ENCODE data around the gene AACS. TPM values are rescaled to one million over a fixed set of nuclear protein-coding genes. Genes with fewer than 3 reads are reported as not detected.

Gene AACS
- total and polyA plus RNA-seq, 2 of the 4 experiments (the other 2 are of a cell fraction): 22.0 to 24.9 TPM

GRCh38 chr12:125079648-125080645 lies 14.7 kb downstream of the AACS start (continued):
- no peak for TF ChIP-seq MAZ (IDR thresholded peaks at IDR 0.05; ENCODE audit: borderline replicate concordance, low read depth, low read length)

- Histone ChIP-seq H2AK5ac (ENCODE audit: low read depth, low read length) (no peak overlapping the region), H3K79me1 (ENCODE audit: low read depth in 1 of 2, low read length in 2 of 2) (peaks cover 0 to 5% of the 10 kb centered on the region in 2 experiments; a peak in 2 of 4 replicates), H4K8ac (ENCODE audit: low read depth in 2 of 2, low read length in 2 of 2) (no peak overlapping the region), H4K91ac (ENCODE audit: insufficient read depth, low read depth, low read length) (no peak overlapping the region), H3K4me3 (ENCODE audit: insufficient read depth, low read depth, low read length) (no peak overlapping the region), H2BK15ac (ENCODE audit: low read depth, low read length) (no peak overlapping the region), H2BK120ac (ENCODE audit: low read depth, low read length) (no peak overlapping the region), H3K23ac (ENCODE audit: low read depth, low read length) (no peak overlapping the region), H3K9me1 (ENCODE audit: insufficient read depth, low read length) (peaks cover 7% of the 10 kb centered on the region), H4K20me1 (ENCODE audit: insufficient read depth, low read length) (no peaks in the 10 kb centered on the region; the same call in 1 of the 2 replicates), H3K9me3 (ENCODE audit: control insufficient read depth, insufficient read depth, low read length) (no peaks in the 10 kb centered on the region), H2BK20ac (ENCODE audit: low read depth, low read length) (no peak overlapping the region), H3K56ac (ENCODE audit: extremely low read depth, insufficient read depth, low read length) (no peak overlapping the region), H3K18ac (ENCODE audit: low read depth, low read length) (no peak overlapping the region), H3K4ac (ENCODE audit: low read depth, low read length) (no peak overlapping the region), H3K9ac (ENCODE audit: low read depth, low read length) (no peak overlapping the region), H2AK9ac (replicated peaks; ENCODE audit: low read depth, low read length, poor library complexity) (peak overlapping the region; percentile 55), H3K27ac (ENCODE audit: insufficient read depth, low read length) (no peak overlapping the region), H3K27me3 (ENCODE audit: control insufficient read depth, insufficient read depth, low read length) (no peaks in the 10 kb centered on the region), H2AFZ (replicated peaks; ENCODE audit: low read length, poor library complexity) (no peak overlapping the region), H4K5ac (ENCODE audit: low read depth, low read length) (no peak overlapping the region), H3K4me1 (ENCODE audit: control insufficient read depth, insufficient read depth, low read length) (no peaks in the 10 kb centered on the region), H3K14ac (replicated peaks; ENCODE audit: low read depth, low read length) (no peak overlapping the region), H2BK5ac (ENCODE audit: low read depth, low read length, poor library complexity, severe bottlenecking) (no peak overlapping the region), H3K4me2 (ENCODE audit: low read depth, low read length) (no peak overlapping the region), H3K36me3 (ENCODE audit: control insufficient read depth, insufficient read depth, low read length) (peaks cover 33% of the 10 kb centered on the region)
- no peak for ATAC-seq (ENCODE audit: low read depth)
- dilution Hi-C loops (cut with HindIII; ENCODE audit: low sequenced_read_pairs, unreplicated experiment): no loop called here
- TF ChIP-seq MAZ (IDR thresholded peaks at IDR 0.05; ENCODE audit: borderline replicate concordance, low read depth, low read length) (no peak), POLR2A (IDR thresholded peaks at IDR 0.05; ENCODE audit: low read depth, low read length) (no peak), NFE2L2 (IDR thresholded peaks at IDR 0.05; ENCODE audit: low read depth, low read length) (no peak), MXI1 (IDR thresholded peaks at IDR 0.05; ENCODE audit: borderline replicate concordance, low read depth, low read length) (no peak), ELK1 (IDR thresholded peaks at IDR 0.05; ENCODE audit: borderline replicate concordance, low read depth, low read length) (no peak), CEBPB (IDR thresholded peaks at IDR 0.05; ENCODE audit: low read depth, low read length) (no peak), FOS (IDR thresholded peaks at IDR 0.05; ENCODE audit: low read depth, low read length) (no peak), RCOR1 (IDR thresholded peaks at IDR 0.05; ENCODE audit: insufficient replicate concordance, low read length) (no peak)
- TF ChIP-seq, protein P1, sequence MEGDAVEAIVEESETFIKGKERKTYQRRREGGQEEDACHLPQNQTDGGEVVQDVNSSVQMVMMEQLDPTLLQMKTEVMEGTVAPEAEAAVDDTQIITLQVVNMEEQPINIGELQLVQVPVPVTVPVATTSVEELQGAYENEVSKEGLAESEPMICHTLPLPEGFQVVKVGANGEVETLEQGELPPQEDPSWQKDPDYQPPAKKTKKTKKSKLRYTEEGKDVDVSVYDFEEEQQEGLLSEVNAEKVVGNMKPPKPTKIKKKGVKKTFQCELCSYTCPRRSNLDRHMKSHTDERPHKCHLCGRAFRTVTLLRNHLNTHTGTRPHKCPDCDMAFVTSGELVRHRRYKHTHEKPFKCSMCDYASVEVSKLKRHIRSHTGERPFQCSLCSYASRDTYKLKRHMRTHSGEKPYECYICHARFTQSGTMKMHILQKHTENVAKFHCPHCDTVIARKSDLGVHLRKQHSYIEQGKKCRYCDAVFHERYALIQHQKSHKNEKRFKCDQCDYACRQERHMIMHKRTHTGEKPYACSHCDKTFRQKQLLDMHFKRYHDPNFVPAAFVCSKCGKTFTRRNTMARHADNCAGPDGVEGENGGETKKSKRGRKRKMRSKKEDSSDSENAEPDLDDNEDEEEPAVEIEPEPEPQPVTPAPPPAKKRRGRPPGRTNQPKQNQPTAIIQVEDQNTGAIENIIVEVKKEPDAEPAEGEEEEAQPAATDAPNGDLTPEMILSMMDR (conservative IDR thresholded peaks at IDR 0.05; ENCODE audit: low read depth, low read length): no peak
- TF ChIP-seq, protein P2, sequence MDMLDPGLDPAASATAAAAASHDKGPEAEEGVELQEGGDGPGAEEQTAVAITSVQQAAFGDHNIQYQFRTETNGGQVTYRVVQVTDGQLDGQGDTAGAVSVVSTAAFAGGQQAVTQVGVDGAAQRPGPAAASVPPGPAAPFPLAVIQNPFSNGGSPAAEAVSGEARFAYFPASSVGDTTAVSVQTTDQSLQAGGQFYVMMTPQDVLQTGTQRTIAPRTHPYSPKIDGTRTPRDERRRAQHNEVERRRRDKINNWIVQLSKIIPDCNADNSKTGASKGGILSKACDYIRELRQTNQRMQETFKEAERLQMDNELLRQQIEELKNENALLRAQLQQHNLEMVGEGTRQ (IDR thresholded peaks at IDR 0.05; ENCODE audit: low read depth, low read length): no peak
- intact Hi-C loops (cut with micrococcal nuclease): no loop called here
- in situ Hi-C loops (cut with MboI; ENCODE audit: low sequenced_read_pairs): no loop called here
- no TSS peak for BruUV-seq (replicated peaks)
- POLR2A ChIA-PET (ENCODE audit: unreplicated experiment): no interaction called here
- CTCF ChIA-PET: no interaction called here
- DNase-seq: no peak
- WGBS, 2 experiments (ENCODE audit: extremely low coverage in 2 of 2, insufficient read length in 1 of 2): 91% methylated on average over 7 of the region's 11 CpGs; no CpG with 5 or more reads in 1 of the 2 experiments
These were observed 16.2 kb downstream of the AACS start for GRCh38 chr12:125081427-125081826.
